CD4-positive, alpha-beta T cell (primary cell): ENCODE results near the gene PLK3. TPM values are rescaled to one million over a fixed set of nuclear protein-coding genes. Genes with fewer than 3 reads are reported as not detected.

ENCODE experiments used
- ATAC-seq: fragments of 200-7000 bp; cut with Tn5 transposase; one replicate; pipeline ENCODE4 v1.10.0; 2022; ENCODE audit warnings: mild to moderate bottlenecking; ENCODE audit not compliant: poor library complexity
- CTCF ChIA-PET: fragments of 350-600 bp; sonication (Branson Sonifier 250); formaldehyde crosslinking; loops from one replicate; lab custom pipeline; 2021; ENCODE audit warnings: antibody characterized with exemption, inconsistent platforms; lab: Charles Lee
- POLR2A ChIA-PET: fragments of 350-600 bp; sonication (Branson Sonifier 250); formaldehyde crosslinking; loops from one replicate; lab custom pipeline; 2021; ENCODE audit warnings: antibody characterized with exemption, inconsistent platforms; lab: Charles Lee
- DNase-seq, 14 experiments: peaks; one replicate each; pipeline ENCODE4 v3.0.0-alpha.2; 2013 to 2020; ENCODE audit warnings: mixed read lengths in 2 of 14
- H3K27ac ChIP-seq, 2 donors: one replicate each; pipeline versions ENCODE4 v1.5.1 to v1.7.0; 2013; ENCODE audit warnings: low read length in 2 of 2, low read depth in 1 of 2, mild to moderate bottlenecking in 1 of 2
- H3K27me3 ChIP-seq, 2 experiments: 1 replicate in 1 of 2; 2 replicates in 1 of 2; pipeline versions ENCODE4 v1.6.1 to v1.7.0; 2013; ENCODE audit warnings: low read length in 2 of 2, control low read depth in 1 of 2, mild to moderate bottlenecking in 1 of 2, moderate library complexity in 1 of 2; ENCODE audit not compliant: insufficient read depth in 2 of 2, control insufficient read depth in 1 of 2
- H3K36me3 ChIP-seq: one replicate; pipeline ENCODE4 v1.6.1; 2013; ENCODE audit warnings: low read length, control low read depth; ENCODE audit not compliant: insufficient read depth
- H3K4me1 ChIP-seq: one replicate; pipeline ENCODE4 v1.6.1; 2013; ENCODE audit warnings: low read length, control low read depth; ENCODE audit not compliant: insufficient read depth
- H3K4me3 ChIP-seq: one replicate; pipeline ENCODE4 v1.5.1; 2013; ENCODE audit warnings: mild to moderate bottlenecking, low read length, moderate library complexity
- H3K9me3 ChIP-seq, 2 experiments: 1 replicate in 1 of 2; 2 replicates in 1 of 2; pipeline versions ENCODE4 v1.6.1 to v1.7.0; 2013; ENCODE audit warnings: low read length in 2 of 2, mild to moderate bottlenecking in 2 of 2, control low read depth in 1 of 2, moderate library complexity in 1 of 2; ENCODE audit not compliant: control insufficient read depth in 1 of 2, insufficient read depth in 1 of 2
- H3K27ac Mint-ChIP-seq: one replicate; pipeline ENCODE4 v1.8.0; 2020; ENCODE audit warnings: mixed read lengths
- H3K27me3 Mint-ChIP-seq: one replicate; pipeline ENCODE4 v1.8.0; 2021; ENCODE audit warnings: mixed read lengths
- H3K36me3 Mint-ChIP-seq: one replicate; pipeline ENCODE4 v1.8.0; 2021; ENCODE audit warnings: low read depth, mixed read lengths
- H3K4me1 Mint-ChIP-seq: one replicate; pipeline ENCODE4 v1.8.0; 2021; ENCODE audit warnings: low read depth, mixed read lengths
- H3K4me3 Mint-ChIP-seq: one replicate; pipeline ENCODE4 v1.8.0; 2020; ENCODE audit warnings: mild to moderate bottlenecking, mixed read lengths
- H3K9me3 Mint-ChIP-seq: one replicate; pipeline ENCODE4 v1.8.0; 2020; ENCODE audit warnings: mixed read lengths
- intact Hi-C, 2 experiments: fragments of 100-400 bp; cut with DNase I in 1 of 2; cut with micrococcal nuclease in 1 of 2; formaldehyde crosslinking; loops; one replicate each; pipeline versions ENCODE4 v1.15.1 to v1.9.0; 2023 to 2025; cut with DNase I, micrococcal nuclease
- total RNA-seq, 174 experiments: library from RNA in 2 of 174; stranded (reverse) in 2 of 174; gene quantifications; one replicate each; pipeline ENCODE4 v1.2.3 and lab custom pipeline; 2021 to 2026
- TF ChIP-seq, protein P1 (sequence below): fragments of 200-600 bp; IDR thresholded peaks from one replicate; pipeline ENCODE4 v1.8.0; 2022; ENCODE audit warnings: antibody characterized with exemption, mild to moderate bottlenecking

The PLK3 gene
- total RNA-seq, 2 experiments from 2014 or later: 794 TPM

GRCh38 chr1:44780583-44781121 is 19.5 kb upstream of the PLK3 start:
- intact Hi-C loops: loop anchor here in 1 of 2 experiments (5.0 kb wide), 2 partner anchors 42 to 522 kb away; no protein-coding TSS in a partner anchor
- POLR2A ChIA-PET: interaction anchor here (0.9 to 1.7 kb wide), 2 partner anchors 39 to 559 kb away, joined by 3 to 4 read pairs; partner anchors contain the start of genes MUTYH and TOE1
- no peak overlapping the region for H3K4me3 Mint-ChIP-seq
- Histone ChIP-seq H3K27ac (no peak overlapping the region), H3K4me1 (peaks cover 49% of the 10 kb centered on the region), H3K4me3 (no peak overlapping the region), H3K9me3 (no peaks in the 10 kb centered on the region), H3K36me3 (peaks cover 53% of the 10 kb centered on the region), H3K27me3 (no peaks in the 10 kb centered on the region)
- H3K9me3 Mint-ChIP-seq: no peaks in the 10 kb centered on the region
- H3K27me3 Mint-ChIP-seq: no peaks in the 10 kb centered on the region
- no peak overlapping the region for H3K27ac Mint-ChIP-seq
- peaks cover 57% of the 10 kb centered on the region for H3K36me3 Mint-ChIP-seq
- TF ChIP-seq, protein P1, sequence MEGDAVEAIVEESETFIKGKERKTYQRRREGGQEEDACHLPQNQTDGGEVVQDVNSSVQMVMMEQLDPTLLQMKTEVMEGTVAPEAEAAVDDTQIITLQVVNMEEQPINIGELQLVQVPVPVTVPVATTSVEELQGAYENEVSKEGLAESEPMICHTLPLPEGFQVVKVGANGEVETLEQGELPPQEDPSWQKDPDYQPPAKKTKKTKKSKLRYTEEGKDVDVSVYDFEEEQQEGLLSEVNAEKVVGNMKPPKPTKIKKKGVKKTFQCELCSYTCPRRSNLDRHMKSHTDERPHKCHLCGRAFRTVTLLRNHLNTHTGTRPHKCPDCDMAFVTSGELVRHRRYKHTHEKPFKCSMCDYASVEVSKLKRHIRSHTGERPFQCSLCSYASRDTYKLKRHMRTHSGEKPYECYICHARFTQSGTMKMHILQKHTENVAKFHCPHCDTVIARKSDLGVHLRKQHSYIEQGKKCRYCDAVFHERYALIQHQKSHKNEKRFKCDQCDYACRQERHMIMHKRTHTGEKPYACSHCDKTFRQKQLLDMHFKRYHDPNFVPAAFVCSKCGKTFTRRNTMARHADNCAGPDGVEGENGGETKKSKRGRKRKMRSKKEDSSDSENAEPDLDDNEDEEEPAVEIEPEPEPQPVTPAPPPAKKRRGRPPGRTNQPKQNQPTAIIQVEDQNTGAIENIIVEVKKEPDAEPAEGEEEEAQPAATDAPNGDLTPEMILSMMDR: no peak
- DNase-seq (no peak), ATAC-seq (no peak)
- peaks cover 57% of the 10 kb centered on the region for H3K4me1 Mint-ChIP-seq
- CTCF ChIA-PET: no interaction called here

DNA sequence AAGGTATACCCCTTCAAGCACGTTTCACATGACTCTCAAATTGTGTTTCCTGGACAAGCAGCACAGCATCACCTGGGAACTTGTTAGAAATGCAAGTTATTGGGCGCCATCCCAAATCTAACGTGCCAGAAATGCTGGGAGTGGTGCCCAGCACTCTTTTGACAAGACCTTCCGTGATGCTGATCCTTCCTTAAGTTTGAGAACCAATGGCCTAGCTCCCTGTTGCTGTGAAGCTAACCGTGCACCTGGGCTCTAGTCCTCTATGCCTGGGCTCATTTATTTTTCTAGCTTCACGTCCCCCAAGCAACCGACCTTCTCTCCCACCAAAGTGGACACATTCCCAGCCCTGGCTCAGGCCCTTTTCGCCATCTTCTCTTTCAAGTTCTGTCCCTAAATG is 16.5 kb upstream of the PLK3 start:
- H3K27me3 ChIP-seq: no peaks in the 10 kb centered on the region
- H3K27ac Mint-ChIP-seq: peak overlapping the region; percentile 29
- intact Hi-C loops: loop anchor here in 1 of 2 experiments (5.0 kb wide), 2 partner anchors 39 to 519 kb away; no protein-coding TSS in a partner anchor
- ChIA-PET CTCF (interaction anchor here (1.1 to 3.6 kb wide), 4 partner anchors 8 to 62 kb away, joined by 3 to 20 read pairs (median 15); partner anchors contain the start of genes PLK3, RNU5D-1 and RPS8), POLR2A (interaction anchor here (1.1 to 5.6 kb wide), 8 partner anchors 8 to 556 kb away, joined by 3 to 61 read pairs (median 18); partner anchors contain the start of genes BTBD19, MUTYH, PLK3 and RNU5D-1)
- no peaks in the 10 kb centered on the region for H3K9me3 ChIP-seq
- peaks cover 28% of the 10 kb centered on the region for H3K36me3 Mint-ChIP-seq
- no peak for DNase-seq
- H3K27ac ChIP-seq: no peak overlapping the region
- TF ChIP-seq, protein P1: no peak
- peaks cover 30% of the 10 kb centered on the region for H3K36me3 ChIP-seq
- peak overlapping the region; percentile 63 for H3K4me3 Mint-ChIP-seq
- H3K4me1 Mint-ChIP-seq: peaks cover 36% of the 10 kb centered on the region
- no peak for ATAC-seq
- no peaks in the 10 kb centered on the region for H3K27me3 Mint-ChIP-seq
- H3K4me1 ChIP-seq: peaks cover 35% of the 10 kb centered on the region
- H3K9me3 Mint-ChIP-seq: no peaks in the 10 kb centered on the region
- H3K4me3 ChIP-seq: peak overlapping the region; percentile 53

DNA sequence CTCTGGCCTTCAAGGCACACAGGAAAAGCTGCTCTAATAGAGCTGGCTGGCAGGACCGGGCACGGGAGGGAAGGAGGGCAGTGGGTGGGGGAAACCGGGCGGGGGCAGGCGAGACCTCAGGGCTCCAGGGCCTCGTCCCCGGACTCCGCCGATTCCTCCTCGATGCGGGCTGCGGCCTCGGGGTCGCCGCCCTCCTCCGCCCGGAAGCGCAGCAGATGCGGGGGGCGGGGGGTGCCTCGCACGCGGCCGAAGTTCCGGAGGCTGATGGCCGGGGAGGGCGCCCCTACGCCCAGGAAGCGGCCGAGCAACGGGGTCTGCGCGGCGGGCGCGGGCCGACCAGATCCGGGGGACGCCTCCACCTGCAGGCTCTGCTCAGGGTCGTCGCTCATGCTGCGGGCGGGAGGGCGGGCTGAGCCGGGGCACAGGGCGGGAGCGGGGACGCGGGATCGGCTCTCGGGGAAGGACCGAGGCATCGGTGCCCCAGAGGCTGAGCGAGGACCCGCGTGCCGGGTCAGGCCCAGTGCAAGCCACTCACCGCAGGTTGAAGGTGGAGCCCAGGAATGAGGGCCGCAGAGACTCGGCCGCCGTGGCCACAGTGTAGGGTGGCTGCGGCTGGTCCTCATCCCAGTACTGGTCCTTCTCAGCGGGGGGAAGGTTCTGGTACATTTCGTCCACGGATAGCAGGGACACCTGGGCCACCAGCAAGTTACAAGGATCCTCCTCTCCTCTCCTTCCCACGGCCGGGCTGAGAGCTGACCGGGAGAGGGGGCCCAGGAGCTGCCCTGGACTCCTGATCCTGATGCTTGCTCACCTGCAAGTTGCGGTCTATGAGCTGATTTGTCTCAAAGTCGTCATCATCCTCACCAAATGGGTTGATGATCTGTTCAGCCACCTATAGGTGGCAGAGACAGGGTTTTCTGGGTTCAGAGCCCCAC is 15.8 kb upstream of the PLK3 start:
- peaks cover 24% of the 10 kb centered on the region for H3K36me3 ChIP-seq
- no peak overlapping the region for H3K27ac ChIP-seq
- peaks cover 35% of the 10 kb centered on the region for H3K4me1 ChIP-seq
- DNase-seq (peak in 5 of 14 experiments; percentile 12 to 66 (median 53)), ATAC-seq (peak; percentile 43)
- ChIA-PET CTCF (interaction anchor here (0.6 to 3.6 kb wide), 9 partner anchors 9 to 227 kb away, joined by 3 to 20 read pairs (median 5); partner anchors contain the start of genes EIF2B3, HECTD3, PLK3 and RNU5D-1), POLR2A (interaction anchor here (1.1 to 5.6 kb wide), 12 partner anchors 8 to 555 kb away, joined by 3 to 61 read pairs (median 8); partner anchors contain the start of genes BTBD19, HECTD3, MUTYH and PLK3)
- no peaks in the 10 kb centered on the region for H3K9me3 ChIP-seq
- H3K4me3 ChIP-seq: peak overlapping the region; percentile 53
- H3K4me1 Mint-ChIP-seq: peaks cover 31% of the 10 kb centered on the region
- H3K27me3 Mint-ChIP-seq: no peaks in the 10 kb centered on the region
- no peaks in the 10 kb centered on the region for H3K27me3 ChIP-seq
- intact Hi-C loops: loop anchor here (5.0 kb wide), 3 partner anchors 38 to 518 kb away; no protein-coding TSS in a partner anchor
- peak overlapping the region; percentile 53 for H3K27ac Mint-ChIP-seq
- peaks cover 22% of the 10 kb centered on the region for H3K36me3 Mint-ChIP-seq
- H3K9me3 Mint-ChIP-seq: no peaks in the 10 kb centered on the region
- TF ChIP-seq, protein P1: peak; percentile 37
- peak overlapping the region; percentile 86 for H3K4me3 Mint-ChIP-seq
